ENCODE measurements around the gene PBX4.

DNA sequence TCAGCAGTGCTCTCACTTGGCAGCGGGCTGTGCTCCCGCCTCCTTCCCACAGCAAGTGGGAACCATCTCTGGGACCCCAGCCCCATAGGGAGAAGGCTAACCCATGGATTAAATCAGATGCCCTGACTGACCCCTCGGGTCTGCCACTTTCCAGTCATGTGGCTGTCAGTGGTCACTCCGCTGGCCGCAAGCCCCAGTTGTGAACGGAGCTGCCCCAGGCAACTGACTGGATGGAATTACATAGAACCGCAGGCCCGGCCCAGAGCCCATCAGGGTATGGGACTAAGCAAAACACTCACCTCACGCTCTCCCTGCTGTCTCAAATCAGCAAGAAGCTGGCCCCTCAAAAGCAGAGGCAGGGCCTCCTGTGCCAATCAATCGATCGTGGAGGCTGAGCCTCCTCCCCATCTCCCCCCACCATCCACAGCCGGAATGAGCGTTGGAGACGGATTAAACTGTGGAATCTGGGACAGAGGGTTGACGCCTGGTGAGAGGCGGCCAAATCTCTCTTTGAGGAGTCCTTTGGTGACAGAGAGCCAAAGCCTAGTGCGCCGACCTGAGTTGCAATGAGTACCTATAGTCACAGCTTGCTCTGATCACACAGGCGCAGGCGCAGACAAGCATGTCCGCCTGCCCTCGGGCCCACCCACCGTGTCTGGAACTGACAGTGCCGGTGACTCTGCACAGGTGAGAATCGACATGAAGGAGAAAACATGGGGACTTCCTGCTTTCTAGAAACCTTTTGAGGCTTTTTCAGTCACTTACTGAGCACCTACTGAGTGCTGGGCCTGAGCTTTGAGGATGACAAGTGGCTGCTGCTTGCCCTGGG is 38.7 kb downstream of the PBX4 start:
- TF ChIP-seq, protein P1, sequence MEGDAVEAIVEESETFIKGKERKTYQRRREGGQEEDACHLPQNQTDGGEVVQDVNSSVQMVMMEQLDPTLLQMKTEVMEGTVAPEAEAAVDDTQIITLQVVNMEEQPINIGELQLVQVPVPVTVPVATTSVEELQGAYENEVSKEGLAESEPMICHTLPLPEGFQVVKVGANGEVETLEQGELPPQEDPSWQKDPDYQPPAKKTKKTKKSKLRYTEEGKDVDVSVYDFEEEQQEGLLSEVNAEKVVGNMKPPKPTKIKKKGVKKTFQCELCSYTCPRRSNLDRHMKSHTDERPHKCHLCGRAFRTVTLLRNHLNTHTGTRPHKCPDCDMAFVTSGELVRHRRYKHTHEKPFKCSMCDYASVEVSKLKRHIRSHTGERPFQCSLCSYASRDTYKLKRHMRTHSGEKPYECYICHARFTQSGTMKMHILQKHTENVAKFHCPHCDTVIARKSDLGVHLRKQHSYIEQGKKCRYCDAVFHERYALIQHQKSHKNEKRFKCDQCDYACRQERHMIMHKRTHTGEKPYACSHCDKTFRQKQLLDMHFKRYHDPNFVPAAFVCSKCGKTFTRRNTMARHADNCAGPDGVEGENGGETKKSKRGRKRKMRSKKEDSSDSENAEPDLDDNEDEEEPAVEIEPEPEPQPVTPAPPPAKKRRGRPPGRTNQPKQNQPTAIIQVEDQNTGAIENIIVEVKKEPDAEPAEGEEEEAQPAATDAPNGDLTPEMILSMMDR (IDR thresholded peaks at IDR 0.05; ENCODE audit: insufficient read depth, low read length, poor library complexity, severe bottlenecking), result no peak
- TF ChIP-seq EZH2phosphoT487 (conservative IDR thresholded peaks at IDR 0.05; ENCODE audit: low read length), result no peak
